Epidermal melanocyte (primary cell): ENCODE results near the gene DHX29.

Source experiments
- DNase-seq: peaks from one replicate; pipeline ENCODE4 v3.0.0; 2011; ENCODE audit warnings: low spot score; ENCODE audit not compliant: insufficient read length

DHX29 gene

DNA sequence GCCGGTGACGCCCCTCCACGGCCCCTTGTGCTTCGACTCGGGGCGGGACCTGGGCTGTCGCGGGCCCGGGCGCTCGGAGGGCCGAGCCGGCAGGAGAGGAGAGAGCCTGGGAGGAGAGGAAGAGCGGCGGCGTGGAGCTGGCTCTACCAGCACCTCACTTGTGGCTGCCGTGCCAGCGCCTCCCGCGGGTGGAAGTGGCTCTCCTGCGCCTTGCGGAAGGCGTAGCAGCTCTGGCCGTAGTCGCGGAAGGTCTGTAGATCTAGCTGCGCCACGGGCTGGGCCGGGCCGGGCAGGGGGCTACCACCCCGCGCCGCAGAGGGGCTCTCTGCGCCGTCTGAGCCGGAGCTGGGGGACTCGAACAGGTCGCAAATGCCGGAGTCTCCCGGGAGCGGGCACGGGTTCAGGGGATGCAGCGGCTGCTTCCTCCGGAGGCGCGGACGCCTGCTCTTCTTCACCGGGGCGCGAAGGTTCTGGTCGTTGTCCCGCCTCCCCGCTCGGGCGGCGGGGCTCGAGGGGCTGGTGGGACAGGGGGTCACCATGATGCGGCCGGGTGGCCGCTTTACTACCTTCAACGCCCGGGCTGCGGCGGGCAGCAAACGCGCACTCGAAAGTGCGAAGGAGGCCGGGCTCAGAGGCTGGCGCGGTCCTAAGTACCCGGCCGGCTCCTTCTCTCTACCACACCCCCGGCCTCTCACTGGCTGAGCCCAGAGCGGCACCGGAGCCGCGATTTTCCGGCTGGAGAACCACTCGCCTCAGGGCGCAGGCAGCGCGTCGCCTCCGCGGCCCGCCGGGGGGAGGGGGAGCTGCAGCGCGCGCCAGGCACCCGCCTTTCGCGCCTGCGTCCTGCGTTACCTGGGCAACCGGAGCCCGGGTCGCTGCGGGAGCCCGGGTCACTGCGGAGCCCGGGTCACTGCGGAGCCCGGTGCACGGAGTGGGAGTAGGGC, 74.2 kb downstream of the DHX29 start, which contains the start of gene CCNO:
Gene CCNO (minus strand): TSS at position 624 of the 944 bp plus-strand sequence. CDS start 85 bp downstream, at position 539.
- peak; percentile 55 for DNase-seq

DNA sequence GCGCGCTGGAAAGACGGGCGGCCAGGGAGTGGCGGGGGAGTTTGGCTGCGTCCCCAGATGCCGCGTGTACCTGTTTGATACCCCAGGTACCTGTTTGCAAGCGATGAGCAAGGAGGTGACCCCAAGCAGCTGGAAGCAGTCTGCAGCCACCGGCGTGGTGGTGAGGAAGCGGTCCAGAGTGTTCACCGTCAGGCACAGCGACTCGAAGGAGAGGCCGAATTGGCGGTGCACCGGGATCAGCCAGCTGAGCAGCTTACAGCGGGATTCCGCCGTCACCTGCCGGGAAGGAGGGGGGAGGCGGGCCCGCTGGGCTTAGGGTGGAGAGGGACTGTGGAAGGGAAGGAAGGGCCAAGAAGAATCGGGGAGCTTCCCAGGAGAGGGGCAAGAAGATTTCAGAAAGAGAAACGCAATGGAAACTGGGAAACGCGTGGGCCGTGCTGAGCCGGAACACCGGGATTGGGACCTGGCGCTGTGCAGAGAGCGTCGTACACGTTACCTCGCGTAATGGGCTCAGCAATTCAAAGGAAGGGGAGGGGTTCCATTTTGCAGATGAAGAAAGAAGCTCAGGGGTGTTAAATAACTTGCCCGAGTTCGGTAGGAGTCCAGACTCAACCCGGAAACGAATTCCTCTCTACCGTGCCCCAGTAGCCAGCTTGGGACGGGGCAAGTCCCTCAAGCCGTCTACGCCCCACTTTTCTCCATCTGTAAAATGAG, 75.1 kb downstream of the DHX29 start:
- DNase-seq: no peak

DNA sequence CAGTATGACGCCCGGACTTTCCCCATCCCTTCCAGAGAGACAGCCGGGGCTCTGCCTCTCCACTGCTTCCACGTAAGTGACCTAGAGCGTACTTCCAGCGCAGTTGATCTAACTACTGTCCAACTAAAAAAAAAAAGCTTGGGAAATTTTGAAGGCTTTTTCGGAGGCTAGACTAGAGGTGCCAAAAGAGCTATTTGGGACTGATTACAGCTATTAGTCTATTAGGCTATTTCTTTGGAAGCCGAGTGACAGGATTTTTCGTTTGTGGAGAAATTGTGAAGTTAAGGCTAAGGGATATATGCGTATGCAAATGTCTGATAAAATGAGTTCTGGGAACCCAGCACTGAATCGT, 75.6 kb downstream of the DHX29 start:
- DNase-seq: no peak

DNA sequence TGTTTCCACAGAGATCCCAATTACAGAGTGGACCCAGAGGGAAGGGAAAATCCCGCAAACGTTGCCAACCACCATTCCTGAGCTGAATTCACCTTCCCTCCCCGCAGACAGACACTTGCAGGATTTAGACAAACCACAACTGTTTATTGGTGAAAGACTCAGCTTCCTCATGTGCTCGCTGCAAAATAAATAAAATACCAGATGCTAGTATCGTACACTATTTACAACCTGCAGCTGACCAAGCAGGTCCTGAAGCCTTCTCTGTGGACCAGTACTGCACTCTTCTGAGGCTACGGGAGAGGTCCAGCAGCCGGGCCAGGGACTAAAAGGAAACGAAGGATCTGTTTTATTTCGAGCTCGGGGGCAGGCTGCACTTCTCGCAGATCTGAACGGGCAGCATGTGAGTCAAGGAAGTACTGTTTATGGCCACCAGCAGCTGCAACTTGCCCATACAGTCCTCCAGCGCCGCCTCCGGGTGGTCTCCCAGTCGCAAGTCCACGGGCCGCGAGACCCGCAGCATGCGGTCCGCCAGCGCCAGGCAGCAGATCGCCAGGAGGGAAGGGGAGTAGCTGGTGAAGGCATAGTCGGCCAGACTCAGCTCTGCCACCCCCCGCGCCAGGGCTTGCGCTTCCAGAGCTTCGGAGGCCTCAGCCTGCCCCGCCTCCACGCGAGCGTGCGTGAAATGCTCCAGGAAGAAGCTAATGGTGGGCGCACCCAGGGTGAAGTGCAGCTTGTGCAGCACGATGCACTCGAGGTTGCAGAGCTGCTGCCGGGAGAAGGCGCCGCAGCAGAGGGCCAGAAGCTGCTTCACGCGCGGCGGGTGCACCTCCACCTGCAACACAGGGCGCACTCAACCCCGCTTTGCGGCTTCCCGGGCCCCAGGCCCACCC, 76.2 kb downstream of the DHX29 start:
- no peak for DNase-seq

DNA sequence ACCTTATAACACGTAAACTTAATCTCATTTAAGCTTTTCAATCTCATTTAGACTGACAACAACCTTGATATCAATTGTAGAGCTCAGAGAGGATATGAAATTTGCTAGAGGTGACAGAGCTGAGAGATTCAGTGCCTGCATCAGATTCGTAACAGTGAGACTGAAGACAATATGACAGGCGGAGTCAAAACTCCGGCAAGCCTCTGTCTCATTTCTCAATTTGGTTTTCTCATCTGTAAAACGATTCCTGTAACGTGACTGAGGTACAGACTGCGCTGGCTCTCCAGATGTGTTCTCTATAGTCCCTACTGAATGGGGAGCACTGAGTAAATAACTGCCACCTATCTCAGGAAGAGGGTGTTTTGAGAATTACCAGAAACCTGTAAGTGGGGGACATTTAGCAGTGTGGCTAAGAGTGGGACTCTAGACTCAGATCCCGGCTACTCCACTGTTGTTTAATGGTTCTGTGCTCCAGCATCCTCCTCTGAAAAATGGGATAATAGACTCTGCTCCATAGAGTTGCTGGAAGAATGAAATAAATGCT, 77.3 kb downstream of the DHX29 start:
- DNase-seq: no peak

DNA sequence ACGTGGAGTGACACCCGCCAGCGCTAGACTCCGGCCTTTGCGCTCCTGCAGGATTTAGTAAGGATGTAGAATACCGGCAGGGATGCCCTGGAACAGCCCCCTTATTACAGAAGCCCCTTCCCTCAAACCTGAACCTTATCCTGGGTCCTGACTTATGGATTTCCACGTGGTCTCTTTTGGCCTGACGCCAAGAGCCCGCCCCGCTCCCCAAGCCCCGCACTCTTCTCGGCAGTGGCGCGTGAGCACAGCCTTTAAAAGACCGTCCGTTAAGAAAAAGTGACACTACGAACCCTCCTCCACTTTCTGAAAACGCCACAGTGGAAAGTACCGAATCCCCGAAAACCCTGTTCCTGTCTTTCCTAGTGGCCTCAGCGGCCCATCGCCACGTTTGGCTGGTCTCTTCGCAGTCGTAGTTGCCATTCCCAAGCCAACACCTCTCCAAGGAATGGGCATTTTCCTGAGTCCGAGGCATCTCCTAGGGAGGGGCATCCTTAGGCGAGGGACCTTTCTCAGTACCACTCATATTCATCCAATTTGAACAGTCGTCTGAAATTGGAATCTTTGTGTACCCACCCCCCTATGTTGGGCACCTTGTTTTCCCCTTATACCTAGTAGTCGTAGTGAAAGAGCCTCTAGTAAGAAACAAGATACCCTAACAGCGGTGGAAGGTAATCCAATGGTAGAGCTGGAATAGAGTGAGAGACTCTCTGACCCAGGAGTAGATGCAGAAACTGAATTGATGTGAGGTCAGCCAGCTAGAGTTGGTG, 79.6 kb downstream of the DHX29 start:
- no peak for DNase-seq

DNA sequence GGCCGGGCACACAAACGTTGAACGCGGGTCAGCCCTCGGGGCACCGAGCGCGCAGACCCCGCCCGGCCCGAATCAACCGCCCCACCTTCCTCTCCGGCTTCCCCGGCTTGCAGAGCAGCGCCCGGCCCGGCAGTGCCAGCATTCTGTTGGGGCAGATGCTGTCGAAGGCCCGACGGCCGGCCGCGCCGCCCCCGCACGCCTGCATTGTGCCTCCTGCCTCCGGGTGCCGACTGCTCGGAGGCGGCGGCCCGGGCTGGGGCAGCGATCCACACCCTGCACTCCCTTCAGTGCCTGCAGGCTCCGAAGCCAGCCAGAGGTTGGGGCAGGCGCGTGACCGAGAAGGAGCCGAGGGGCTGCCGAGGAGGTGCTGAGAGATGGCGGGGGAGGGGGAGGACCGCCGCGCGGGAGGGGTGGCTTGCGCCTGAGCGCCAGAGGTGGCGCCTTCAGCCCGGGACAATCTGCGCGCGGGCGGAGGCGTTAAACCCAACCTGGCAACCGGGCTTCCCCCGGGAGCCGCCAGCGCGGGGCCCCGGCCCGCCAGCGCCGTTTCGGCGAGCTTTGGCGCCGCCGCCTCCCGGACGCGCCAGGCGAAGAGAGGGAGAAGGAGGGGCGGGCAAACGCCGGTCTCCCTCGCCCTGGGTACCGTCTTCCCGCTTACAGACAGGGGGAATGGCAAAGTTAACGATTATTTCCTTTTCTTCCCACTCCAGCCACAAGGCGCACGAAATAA, 80.4 kb downstream of the DHX29 start, which contains the start of gene MCIDAS:
Gene MCIDAS (minus strand): TSS at position 382 of the 730 bp plus-strand sequence. CDS start 177 bp downstream, at position 205.
- no peak for DNase-seq

DNA sequence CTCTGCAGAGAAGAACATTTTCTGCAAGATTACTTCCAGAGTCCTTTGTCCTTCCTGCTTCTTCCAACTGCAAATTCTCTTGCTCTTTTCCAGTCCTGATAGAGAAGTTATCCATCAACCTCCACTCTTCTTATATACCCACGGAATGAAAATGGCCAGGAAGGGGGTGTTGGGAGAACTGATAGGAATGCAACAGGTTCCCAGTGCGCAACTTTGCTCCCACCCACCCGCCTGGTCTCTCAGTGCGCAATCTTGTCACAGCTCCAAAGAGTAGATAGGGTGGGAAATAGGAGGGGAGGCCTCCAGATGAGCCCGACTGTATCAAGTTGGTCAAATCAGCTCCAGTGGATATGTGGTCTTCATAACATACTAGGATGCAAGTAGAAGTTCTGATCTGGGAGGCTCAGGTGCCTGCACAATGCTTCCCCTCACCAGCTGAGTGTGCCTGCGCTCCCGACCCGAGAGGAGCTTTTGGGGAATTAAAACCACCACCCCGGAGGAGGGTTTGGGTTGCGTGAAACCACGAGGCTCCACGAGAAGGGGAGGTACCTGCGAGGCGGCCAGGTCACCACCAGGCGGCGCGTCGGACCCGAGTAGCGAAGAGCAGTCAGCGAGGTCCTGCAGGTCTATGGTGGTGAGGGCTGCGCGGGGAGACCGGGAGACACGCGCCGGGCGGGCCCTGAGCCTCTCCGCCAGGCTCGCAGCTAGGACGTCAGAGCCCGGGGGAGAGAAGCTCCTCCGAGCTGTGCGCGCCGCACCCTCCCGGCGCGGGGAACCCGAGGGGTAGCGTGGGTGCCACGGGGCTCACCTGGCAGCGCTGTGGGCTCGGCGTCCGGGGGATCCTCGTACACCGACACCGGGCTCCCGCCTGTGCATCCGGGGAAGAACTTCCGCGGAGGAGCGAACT, 81.2 kb downstream of the DHX29 start:
- no peak for DNase-seq

DNA sequence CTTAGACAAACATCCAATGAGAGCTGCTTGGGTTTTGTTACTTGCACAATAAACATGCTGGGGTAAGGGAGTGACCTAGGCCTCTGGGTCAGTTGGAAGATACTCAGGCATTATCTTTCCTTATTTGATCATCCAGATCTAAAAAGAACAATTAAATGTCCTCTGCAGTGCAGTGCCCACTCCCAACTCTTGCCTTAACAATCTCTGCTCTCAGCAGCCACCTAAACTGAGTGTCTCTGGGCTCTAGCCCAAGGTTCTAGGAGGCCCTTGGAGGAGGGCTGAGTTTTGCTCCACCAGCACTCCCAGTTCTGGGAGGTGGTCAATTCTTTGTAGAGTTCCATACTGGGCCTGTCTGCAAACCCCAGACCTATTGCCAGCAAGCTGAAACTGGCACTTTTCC, 82.1 kb downstream of the DHX29 start:
- no peak for DNase-seq

DNA sequence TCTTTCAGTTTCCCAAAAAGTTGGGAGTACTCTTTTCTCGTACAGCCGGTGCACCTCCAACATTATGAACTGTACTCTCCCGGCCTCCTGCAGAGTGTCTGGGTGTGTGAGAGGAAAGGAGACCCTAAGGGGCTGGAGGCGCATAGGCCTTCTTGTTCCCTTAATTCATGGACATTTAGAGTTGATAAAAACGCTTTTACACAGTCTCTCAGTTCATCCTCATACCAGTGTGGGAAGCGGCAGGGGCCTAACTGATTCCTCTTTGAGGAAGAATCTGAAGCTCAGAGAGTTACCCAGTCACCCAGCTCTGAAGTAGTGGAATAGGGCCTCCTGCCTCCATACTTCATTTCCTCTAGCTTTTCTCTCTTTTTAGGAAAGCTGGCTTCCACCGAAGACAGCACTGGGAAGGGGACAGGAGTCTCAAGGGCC, 83.7 kb downstream of the DHX29 start:
- DNase-seq: no peak

DNA sequence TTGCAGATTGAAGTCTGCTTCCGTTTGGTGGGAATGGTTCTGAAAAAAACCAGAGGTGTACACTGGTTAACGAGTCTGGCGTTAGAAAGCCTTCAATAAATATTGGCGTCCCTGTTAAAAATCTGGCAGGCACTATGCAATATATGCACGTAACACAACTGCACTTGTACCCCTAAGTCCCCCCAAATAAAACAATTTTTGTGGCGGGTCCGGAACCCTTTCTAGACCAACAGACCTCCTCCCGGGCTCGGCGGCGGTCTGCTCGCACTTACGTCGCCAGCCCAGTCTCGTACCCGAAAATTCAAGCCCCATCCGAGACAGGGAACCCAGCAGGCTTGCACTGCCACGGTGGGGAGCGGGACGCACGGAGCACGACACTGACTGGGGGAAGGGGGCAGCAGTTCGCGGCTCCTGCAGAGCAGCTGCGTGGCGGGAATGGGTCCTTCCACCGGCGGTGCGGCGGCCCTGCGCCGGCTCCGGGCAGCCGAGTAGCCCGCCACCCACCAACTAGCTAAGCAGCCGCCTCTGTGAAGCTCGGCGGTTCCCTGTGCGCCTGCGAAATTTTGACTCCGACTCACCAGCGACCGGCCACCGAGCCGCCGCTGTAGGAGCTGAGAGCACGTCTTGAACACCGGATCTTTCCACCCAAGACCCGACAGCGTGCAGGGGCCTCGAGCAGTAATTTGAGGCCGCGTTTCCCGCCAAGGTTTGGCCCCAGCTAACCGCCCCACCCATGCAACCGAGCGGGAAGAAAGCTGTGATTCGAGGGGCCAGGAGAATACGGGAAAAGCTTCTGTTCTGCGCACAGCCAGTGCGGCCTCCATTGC, 84.3 kb downstream of the DHX29 start:
- no peak for DNase-seq

DNA sequence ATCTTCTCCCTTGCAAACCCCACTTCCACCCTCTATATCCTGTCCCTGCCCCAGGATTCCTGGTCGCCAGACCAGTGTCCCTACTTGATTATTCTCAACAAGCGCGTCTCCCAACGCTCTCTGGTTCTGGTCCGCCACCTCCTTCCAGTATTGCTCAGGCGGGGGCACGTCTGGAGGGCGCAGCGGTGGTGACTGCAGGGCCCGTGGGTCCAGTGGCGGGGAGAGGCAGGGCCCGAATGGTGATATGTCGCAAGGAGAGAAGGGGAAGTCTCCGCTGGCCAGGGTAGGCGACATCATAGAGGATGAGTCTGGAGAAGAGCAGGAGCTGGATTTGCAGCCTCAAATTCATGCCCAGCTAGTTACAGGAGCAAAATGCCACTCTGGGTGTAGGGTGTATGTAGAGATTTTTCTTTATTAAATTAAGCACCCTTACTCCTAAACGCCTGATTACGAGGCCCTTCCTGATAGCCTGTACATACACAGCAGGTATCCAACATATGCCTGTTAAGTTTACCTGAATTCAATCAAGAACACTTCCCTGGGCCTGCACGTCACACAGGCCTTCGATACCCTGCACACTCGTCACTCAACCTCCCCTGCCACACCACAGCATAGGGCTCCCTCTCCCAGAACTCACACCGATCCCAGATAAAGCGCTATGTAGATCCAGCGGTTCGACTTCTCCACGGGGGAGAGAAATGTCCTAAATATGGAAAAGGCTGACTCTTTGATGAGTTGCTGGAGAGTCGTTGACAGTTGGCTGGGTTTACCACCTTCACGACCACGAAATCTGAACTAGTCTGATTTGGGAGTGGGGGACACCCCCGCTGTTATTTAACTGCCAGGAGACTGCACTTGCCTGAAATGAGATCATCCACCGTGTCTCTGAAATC, 85.2 kb downstream of the DHX29 start:
- no peak for DNase-seq

DNA sequence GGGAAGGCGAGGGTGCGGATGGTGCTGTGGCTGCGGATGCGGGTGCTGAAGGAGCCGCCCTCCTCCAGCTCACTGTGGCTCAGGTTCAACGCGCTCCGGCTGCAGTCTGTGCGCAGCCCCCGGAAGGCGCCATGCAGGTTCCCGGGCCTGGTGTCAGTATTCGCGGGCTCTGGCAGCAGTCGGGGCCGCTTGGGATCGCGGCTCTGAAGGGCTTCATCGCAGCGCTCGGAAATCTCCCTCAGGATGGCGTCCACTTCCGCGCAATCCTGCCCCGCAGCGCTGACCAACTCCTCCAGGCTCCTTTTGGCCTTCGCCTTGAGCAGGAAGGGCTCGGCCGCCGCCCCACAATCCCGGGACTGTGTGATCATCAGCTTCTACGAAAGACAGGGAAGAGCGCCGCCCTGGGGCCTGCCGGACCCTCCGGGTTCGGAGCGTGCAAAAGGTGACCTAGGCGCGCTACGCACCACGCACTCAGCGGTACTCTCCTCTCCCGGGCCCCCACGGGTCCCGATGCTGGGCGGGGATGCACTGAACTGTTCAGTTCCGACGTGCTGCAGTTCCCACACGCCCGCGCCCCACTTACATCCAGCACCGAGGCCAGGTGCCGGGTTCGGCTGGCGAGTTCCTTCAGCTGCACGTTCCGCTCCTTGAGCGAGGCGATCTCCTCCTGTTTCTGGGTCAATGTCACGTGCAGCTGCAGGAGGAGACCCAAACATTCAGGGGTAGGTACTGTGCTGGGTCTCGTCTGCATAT, 86.9 kb downstream of the DHX29 start:
- DNase-seq: no peak

DNA sequence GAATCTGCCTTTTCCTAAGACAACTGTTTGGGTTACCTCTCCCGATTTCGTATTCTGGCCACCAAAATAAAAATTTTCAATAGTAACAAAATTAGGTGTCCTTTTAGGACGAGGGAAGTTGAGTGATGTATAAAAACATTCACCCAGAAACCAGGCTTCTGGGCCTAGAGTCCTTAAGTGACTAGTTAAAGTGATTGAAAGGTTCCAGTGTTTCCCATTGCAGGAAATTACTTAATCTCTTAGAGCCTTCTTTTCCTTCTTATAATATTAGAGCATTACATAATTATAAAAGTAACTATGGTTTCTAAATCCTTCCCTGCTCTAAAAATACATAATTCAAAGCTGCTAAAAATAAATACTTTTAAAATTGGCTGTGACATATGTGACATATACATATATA, 87.7 kb downstream of the DHX29 start:
- no peak for DNase-seq

DNA sequence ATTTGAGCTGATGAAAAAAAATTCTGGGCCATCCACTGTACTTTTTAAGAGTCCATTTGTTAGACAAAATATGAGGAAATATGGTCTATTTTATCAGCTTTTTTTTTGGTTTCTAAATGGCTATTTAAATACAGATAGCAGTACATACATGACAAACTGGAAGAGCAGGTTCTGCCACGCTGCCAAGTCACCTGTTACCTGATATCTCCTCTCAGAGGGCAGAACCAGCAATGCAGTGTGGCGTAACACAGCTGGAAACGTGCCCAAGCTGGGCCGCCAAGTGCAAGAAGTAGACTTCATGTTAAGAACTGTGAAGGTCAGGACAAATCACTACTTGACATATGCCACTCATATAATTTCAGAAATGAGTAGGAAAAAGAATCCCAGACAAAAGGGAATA, 88.5 kb downstream of the DHX29 start:
- DNase-seq: no peak
